HG03060 (cell line): ENCODE measurements around the gene REEP1.

Source experiments
- ATAC-seq: cut with Tn5 transposase; IDR thresholded peaks from one replicate; pipeline ENCODE4 v1.9.1; 2021; ENCODE audit warnings: low read depth, moderate number of reproducible peaks; ENCODE audit not compliant: unreplicated experiment

Gene REEP1

GRCh38 chr2:86308984-86309695 lies 28.3 kb downstream of the REEP1 start:
- ATAC-seq: no peak

- ATAC-seq: no peak
Measured at GRCh38 chr2:86308356-86308755, 29.1 kb downstream of the REEP1 start.

GRCh38 chr2:86307431-86307830 lies 30.0 kb downstream of the REEP1 start:
- no peak for ATAC-seq

GRCh38 chr2:86305915-86306254 lies 31.5 kb downstream of the REEP1 start:
- no peak for ATAC-seq

- ATAC-seq: no peak
Measured at GRCh38 chr2:86305195-86305914, 32.1 kb downstream of the REEP1 start.

- ATAC-seq: no peak
Measured at GRCh38 chr2:86304416-86304815, 33.0 kb downstream of the REEP1 start.

GRCh38 chr2:86302320-86302719 lies 35.1 kb downstream of the REEP1 start:
- no peak for ATAC-seq

GRCh38 chr2:86301711-86302202 lies 35.7 kb downstream of the REEP1 start:
- ATAC-seq: no peak

- no peak for ATAC-seq
Measured at GRCh38 chr2:86301009-86301408, 36.4 kb downstream of the REEP1 start.

GRCh38 chr2:86300496-86300895 lies 36.9 kb downstream of the REEP1 start:
- no peak for ATAC-seq

- no peak for ATAC-seq
Measured at GRCh38 chr2:86298411-86299390, 38.7 kb downstream of the REEP1 start.

GRCh38 chr2:86297382-86298147 lies 39.9 kb downstream of the REEP1 start:
- ATAC-seq: no peak

GRCh38 chr2:86296947-86297346 lies 40.5 kb downstream of the REEP1 start:
- no peak for ATAC-seq

- no peak for ATAC-seq
Measured at GRCh38 chr2:86295066-86295465, 42.4 kb downstream of the REEP1 start.

GRCh38 chr2:86293612-86294011 lies 43.8 kb downstream of the REEP1 start:
- ATAC-seq: no peak

GRCh38 chr2:86292571-86293515 lies 44.6 kb downstream of the REEP1 start:
- ATAC-seq: no peak

GRCh38 chr2:86291328-86291662 lies 46.1 kb downstream of the REEP1 start:
- no peak for ATAC-seq

- no peak for ATAC-seq
Measured at GRCh38 chr2:86290596-86291327, 46.7 kb downstream of the REEP1 start.

GRCh38 chr2:86286516-86286915 lies 50.9 kb downstream of the REEP1 start:
- no peak for ATAC-seq
